GM19467 (cell line): ENCODE measurements around the gene SELP.
A peak's percentile ranks its signal among the peaks of the same experiment; 100 is the strongest.
"Not testable (repeated sequence)": the region's sequence is repeated elsewhere in the genome, so short reads cannot be mapped to it uniquely, and the experiment has no call there.

ENCODE experiments used
- ATAC-seq: cut with Tn5 transposase; IDR thresholded peaks from one replicate; pipeline ENCODE4 v1.9.1; 2021; ENCODE audit warnings: mild to moderate bottlenecking, moderate library complexity; ENCODE audit not compliant: unreplicated experiment

Gene SELP

DNA sequence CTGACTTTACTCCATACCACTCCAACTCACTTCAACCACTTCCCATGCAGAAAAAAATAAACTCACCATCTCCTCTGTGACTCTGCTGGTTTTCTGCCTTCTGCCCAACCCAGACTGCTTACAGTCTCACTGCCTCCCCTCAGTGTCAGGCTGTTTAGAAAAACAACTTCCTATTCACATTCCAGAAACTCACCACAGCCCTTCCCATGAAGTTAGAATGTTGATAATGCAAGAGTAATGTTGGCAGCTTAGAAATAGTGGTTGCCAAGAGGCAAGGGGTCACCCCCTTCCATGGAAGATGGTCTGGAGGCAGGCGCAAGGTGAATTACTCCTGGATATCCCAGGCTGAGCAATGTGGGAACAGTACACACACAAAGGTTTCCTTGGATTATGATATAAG is at the start of gene SELP:
Gene SELP, minus strand, starts transcription at position 119 of the 400 bp plus-strand sequence. Its CDS starts 50 bp downstream, at position 69.
- no peak for ATAC-seq

DNA sequence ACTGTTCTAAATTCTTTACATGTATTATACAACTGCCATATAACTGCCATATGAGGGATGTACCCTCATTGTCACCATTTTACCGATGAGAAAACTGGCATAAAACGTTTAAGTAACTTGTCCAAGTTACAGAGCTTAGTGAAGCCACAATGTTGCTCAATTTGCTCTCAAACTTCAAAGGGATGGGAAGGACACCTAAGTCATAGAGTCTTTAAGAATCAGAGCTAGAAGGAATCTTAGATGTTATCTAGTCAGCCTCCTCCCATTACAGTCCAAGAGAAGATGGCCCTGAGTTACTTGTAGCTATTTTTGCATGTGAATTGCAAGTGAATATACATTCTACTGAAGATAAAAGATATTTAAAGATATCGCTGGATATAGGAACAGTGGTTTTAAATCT is 49.8 kb upstream of the SELP start:
- no peak for ATAC-seq

DNA sequence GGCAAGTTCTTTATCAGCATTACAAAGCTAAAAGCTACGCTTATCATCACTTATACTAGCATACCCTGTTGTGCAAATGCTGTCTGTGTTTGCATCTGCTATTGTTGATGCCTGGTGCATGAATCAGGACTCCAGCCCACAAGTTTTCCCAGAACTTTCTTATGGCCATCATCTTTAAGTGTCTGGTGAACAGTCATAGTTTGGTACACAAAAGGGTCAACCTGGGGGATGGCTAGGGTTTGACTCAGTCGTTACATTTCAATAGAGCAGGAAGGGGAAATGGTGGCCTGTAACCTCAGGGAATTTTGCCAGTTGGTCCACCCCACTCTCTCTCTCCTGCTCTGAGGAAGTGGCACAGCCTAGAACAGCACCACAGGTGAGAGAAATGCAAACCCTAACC is 46.1 kb upstream of the SELP start:
- ATAC-seq: no peak

DNA sequence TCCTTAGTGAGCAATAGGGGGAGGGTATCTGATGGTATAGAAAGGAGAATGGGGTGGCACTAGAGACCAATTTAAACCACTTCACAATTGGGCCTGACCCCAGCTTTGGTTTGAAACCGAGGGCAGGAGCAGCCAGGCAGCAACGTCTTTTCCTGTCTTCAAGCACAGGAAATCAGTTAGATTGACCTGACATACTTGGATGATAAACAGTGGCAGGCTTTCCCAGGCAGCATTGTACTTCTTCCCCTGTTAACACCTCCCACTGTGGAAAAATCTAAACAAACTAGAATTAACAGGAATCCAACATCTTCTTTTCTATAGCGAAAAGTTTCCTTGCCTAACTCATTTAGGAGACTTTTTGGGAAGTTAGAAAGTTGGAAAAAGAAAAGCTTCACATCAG is 40.9 kb upstream of the SELP start:
- ATAC-seq: no peak

DNA sequence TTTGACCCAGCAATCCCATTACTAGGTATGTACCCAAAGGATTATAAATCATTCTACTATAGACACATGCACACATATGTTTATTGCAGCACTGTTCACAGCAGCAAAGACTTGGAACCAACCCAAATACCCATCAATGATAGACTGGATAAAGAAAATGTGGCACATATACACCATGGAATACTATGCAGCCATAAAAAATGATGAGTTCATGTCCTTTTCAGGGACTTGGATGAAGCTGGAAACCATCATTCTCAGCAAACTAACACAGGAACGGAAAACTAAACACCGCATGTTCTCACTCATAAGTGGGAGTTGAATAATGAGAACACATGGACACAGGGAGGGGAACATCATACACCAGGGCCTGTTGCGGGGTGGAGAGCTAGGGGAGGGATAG is 40.3 kb upstream of the SELP start:
- ATAC-seq: not testable (repeated sequence)

DNA sequence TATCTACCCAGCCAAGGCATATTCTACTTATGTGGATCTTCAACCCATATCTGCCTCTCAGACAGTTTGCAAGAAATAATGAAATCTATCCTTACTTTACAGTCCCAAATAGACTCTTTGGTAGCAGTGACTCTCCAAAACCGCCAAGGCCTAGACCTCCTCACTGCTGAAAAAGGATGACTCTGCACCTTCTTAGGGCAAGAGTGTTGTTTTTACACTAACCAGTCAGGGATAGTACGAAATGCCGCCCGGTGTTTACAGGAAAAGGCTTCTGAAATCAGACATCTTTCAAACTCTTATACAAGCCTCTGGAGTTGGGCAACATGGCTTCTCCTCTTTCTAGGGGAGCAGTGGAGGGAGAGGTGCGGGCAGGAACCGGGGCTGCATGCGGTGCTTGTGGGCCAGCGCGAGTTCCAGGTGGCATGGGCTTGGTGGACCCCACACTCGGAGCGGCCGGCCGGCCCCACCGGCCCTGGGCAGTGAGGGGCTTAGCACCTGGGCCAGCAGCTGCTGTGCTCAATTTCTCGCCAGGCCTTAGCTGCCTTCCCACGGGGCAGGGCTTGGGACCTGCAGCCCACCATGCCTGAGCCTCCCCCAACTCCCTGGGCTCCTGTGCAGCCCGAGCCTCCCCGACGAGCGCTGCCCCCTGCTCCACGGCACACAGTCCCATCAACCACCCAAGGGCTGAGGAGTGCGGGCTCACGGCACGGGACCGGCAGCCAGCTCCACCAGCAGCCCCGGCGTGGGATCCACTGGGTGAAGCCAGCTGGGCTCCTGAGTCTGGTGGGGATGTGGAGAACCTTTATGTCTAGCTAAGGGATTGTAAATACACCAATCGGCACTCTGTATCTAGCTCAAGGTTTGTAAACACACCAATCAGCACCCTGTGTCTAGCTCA is 38.0 kb upstream of the SELP start:
- ATAC-seq: not testable (repeated sequence)

DNA sequence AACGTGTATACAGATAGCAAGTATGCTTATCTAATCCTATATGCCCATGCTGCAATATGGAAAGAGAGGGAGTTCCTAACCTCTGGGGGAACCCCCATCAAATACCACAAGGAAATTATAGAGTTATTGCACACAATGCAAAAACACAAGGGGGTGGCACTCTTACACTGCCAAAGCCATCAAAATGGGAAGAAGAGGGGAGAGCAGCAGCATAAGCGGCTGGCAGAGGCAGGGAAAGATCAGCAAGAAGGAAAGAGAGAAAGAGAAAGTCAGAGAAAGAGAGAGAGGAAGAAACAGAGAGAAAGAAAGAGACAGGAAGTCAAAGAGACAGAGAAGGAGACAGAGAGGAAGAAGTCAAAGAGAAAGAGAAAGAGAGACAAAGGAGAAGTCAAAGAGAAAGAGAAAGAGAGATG is 37.3 kb upstream of the SELP start:
- ATAC-seq: peak; percentile 59

DNA sequence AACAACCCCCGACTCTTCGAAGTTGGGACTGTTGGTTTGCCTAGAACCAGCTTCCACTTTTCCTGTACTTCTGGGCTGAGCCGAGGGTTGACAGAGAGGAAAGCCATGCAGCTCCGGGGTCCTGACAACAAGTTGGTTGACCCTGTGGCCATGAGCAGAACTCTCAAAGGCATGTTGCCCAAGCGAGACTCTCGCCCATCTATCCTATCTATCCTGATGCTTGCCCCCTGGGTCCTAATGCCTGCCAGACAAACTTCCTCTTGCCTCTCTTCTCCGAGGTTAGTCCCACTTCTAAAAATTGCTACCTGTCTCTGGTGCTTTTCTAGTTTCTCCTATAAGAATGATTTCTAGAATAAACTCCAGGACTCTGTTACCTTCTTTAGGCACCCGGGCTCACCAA is 32.8 kb upstream of the SELP start:
- not testable (repeated sequence) for ATAC-seq

DNA sequence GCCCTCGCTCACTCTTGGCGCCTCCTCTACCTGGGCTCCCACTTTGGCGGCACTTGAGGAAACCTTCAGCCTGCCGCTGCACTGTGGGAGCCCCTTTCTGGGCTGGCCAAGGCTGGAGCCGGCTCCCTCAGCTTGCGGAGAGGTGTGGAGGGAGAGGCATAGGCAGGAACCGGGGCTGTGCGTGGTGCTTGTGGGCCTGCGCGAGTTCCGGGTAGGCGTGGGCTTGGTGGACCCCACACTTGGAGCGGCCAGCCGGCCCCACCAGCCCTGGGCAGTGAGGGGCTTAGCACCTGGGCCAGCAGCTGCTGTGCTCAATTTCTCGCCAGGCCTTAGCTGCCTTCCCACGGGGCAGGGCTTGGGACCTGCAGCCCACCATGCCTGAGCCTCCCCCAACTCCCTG is 31.1 kb upstream of the SELP start:
- not testable (repeated sequence) for ATAC-seq

DNA sequence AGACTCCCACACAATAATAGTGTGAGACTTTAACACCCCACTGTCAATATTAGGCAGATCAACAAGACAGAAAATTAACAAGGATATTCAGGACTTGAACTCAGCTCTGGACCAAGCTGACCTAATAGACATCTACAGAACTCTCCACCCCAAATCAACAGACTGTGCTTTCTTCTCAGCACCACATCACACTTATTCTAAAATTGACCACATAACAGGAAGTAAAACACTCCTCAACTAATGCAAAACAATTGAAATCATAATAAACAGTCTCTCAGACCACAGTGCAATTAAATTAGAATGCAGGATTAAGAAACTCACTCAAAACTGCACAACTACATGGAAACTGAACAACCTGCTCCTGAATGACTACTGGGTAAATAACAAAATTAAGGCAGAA is 28.9 kb upstream of the SELP start:
- ATAC-seq: not testable (repeated sequence)

DNA sequence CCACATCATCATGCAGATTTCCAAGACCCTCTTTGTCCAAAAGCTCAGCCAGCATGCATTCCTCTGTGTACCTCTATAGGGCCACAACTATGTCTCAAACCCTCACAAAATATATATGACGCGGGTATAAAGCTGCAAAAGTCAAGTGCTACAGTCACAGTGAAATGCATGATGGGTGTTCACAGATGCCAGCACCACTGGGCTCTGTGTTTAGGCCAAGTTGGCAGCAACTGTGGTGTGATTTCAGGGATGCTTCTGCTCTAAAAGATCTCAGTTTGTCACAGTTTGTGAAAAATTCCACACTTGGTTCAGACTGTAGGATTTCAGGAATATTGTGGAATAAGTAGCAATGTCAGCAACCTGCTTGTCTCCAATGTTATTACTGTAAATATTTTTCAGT is 23.9 kb upstream of the SELP start:
- no peak for ATAC-seq

DNA sequence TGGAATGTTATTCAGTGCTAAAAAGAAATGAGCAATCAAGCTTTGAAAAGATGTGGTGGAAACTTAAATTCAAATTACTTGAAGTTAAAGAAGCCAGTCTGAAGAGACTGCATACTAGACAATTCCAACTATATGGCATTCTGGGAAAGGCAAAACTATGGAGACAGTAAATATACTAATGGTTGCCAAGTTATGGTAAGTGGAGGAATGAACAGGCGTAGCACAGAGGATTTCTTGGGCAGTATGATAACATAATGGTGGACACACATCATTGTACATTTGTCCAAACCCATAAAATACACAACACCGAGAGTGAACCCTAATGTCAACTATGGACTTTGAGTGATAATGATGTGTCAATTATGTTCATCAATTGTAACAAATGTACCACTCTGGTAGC is 21.1 kb upstream of the SELP start:
- ATAC-seq: no peak

DNA sequence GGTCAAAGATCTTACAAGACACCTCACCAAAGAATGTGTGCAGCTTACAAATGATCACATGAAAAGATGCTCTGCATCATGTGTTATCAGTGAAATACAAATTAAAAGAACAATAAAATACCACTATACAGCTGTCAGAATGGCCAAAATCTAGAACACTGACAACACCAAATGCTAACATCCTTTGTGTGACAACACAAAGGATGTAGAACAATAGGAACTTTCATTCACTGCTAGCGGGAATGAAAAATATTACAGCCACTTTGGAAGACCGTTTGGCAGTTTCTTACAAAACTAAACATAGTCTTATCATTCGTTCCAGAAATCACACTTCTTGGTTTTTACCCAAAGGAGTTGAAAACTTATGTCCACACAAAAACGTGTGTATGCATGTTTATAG is 20.6 kb upstream of the SELP start:
- ATAC-seq: no peak

DNA sequence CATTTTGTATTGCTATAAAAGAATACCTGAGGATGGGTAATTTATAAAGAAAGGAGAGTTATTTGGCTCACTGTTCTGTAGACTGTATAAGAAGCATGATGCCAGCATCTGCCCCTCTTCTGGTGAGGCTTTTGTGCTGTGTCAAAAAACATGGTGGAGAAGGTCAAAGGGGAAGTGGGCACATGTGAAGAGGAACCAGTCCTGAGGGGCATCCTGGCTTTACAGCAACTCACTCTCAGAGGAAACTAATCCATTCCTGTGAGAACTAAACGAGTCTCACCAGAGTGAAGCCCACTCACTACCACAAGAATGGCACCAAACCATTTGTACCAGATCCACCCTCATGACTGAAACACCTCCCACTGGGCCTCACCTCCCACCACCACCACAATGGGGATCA is 18.8 kb upstream of the SELP start:
- no peak for ATAC-seq

DNA sequence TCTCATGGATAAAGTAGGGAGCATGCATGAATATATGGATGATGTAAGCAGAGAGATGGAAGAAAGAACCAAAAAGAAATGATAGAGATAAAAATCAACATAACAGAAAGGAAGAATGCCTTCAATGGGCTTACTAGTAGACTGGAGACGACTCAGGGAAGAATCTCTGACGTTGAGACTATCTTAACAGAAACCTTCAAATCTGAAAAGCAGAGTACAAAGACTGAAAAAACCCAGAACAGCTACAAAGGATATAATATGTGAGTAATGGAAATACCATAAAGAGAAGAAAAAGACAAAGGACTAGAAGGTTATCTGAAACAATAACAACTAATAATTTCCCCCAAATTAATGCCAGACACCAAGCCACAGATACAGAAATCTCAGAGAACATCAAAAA is 18.3 kb upstream of the SELP start:
- no peak for ATAC-seq

DNA sequence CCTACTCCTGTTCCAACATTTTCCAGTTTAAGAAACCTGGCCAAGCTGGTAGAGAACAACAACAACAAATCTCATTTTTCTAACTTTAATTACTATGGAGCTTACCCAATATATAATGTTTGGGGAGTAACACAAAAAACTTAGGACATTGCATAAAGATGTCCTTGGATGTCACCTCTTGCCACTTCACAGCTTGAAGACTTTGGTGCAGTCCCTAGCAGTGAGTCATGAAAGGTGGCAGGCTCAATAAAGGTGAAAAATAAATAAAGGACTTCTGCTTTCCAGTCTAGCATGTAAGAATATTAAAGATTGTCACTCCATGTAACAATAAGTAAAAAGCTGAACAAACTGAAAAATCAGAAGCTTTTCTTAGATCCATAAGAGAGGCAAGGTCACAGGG is 17.6 kb upstream of the SELP start:
- no peak for ATAC-seq

DNA sequence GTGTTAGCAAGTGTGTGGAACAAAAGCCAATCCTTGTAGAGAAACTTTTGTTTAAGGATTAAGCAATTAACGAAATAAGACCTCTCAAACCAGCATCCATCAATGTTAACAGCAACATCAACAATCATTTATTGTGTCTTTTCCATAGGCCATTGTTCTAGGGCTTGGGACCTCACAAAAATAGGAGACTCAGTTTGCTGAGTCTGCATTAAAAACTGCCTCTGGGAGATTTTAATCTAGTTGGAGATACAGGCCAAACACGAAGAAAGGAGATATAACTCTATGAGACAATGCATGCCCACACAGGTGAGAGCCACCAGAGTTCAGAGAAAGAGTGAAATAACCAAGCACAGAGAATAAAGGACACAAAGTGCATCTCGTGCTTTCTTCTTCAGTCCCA is 14.4 kb upstream of the SELP start:
- ATAC-seq: no peak

DNA sequence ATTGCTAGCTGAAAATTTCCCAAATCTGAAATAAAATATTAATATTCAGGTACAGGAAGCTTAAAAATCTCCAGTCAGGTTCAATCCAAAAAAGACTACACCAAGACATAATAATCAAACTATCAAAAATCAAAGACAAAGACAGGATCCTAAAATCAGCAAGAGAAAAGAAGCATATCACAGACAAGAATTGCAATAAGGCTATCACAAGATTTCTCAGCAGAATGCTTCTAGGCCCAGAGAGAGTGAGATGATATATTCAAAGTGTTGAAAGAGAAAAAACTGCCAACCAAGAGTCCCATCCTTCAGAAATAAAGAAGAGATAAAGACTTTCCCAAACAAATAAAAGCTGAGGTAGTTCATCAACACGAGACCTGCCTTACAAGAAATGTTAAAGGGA is 5.0 kb upstream of the SELP start:
- ATAC-seq: no peak

DNA sequence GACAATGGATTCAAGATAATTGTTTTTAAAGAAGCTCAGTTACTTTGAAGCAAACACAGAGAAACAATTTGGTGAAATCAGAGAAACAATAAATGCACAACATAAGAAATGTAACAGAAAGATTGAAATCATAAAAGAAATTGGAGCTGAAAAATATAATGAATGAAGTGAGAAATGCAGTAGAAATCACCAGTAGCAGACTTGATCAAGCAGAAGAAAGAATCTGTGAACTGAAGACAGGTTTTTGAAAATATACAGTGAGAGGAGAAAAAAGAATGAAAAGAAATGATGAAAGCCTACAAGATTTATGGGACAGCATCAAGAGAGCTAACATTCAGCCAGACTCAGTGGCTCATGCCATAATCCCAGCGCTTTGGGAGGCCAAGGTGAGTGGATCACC is 4.2 kb upstream of the SELP start:
- no peak for ATAC-seq

DNA sequence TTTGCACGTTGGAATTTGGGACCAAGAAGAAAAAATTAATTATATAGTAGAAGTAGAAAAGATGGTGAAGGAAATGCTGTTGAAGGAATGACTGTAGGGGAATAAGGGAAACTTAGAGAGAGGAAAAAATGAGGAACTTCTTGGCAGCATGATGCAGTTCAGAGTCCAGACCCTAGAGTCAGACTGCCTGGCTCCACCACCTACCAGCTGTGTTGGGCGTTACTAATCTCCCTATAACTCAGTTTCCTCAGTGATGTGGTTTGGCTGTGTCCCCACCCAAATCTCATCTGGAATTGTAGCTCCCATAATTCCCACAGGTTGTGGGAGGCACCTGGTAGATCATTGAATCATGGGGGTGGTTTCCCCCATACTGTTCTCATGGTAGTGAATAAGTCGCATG is 1.3 kb upstream of the SELP start:
- ATAC-seq: no peak

DNA sequence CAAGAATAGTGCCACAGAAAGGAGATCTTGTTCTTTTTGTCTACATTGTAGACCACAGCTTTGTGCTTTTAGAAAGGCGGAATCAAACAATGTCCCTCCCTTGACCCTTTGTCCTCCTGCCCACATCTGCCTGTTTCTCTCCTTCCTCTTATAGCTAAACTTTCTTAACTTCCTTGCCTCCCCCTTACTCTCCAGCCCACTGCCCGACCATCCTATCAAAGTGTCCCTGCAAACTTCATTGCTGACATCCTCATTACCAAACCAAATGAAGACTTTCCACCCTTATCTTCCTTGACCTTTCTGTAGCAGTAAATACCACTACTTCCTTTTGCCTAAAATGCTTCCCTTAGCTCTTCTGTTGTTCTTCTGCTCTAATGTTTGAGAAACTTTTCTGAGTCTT is 5.0 kb downstream of the SELP start:
- ATAC-seq: no peak

DNA sequence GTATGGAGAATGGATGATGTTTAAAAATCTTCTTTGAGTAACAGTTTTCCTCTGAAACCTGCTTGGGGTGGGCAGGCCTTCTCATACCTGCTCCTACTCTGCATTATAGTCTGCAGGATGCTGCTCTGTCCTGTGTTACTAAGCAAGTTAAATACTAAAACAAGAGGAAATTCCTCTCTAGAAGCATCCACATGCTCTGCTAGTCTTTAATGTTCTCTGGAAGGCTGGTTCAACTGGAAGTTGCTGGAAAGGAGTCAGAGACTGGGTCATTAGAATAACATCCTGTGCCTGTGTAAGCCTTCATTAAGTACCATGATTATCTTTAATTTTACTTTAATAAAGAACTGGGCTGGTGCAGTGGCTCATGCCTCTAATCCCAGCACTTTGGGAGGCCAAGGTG is 5.8 kb downstream of the SELP start:
- no peak for ATAC-seq
